Activated CD8-positive, alpha-beta memory T cell treated with anti-CD3 and anti-CD28 coated beads, Interleukin-2, amount 10 ng/mL, durations not matched to agents 7 days and 5 days (primary cell): ENCODE results near the gene GARIN3. TPM values are rescaled to one million over a fixed set of nuclear protein-coding genes. Genes with fewer than 3 reads are reported as not detected.
A peak's percentile ranks its signal among the peaks of the same experiment; 100 is the strongest.

Experiments used
- ATAC-seq: fragments of 150-1000 bp; cut with Tn5 transposase; one replicate; pipeline ENCODE4 v1.10.0; 2021; ENCODE audit warnings: moderate library complexity
- CTCF ChIA-PET: fragments of 350-600 bp; sonication (Branson Sonifier 250); formaldehyde crosslinking; loops from one replicate; lab custom pipeline; 2021; ENCODE audit warnings: antibody characterized with exemption; lab: Charles Lee
- DNase-seq: peaks from one replicate; pipeline ENCODE4 v3.0.0-alpha.2; 2020
- H3K27ac Mint-ChIP-seq: one replicate; pipeline ENCODE4 v1.8.0; 2021; ENCODE audit warnings: mild to moderate bottlenecking, mixed read lengths
- H3K27me3 Mint-ChIP-seq: one replicate; pipeline ENCODE4 v1.8.0; 2021; ENCODE audit warnings: mixed read lengths
- H3K36me3 Mint-ChIP-seq: one replicate; pipeline ENCODE4 v1.8.0; 2021; ENCODE audit warnings: mild to moderate bottlenecking, mixed read lengths
- H3K4me1 Mint-ChIP-seq: one replicate; pipeline ENCODE4 v1.8.0; 2021; ENCODE audit warnings: mixed read lengths
- H3K4me3 Mint-ChIP-seq: one replicate; pipeline ENCODE4 v1.8.0; 2021; ENCODE audit warnings: mild to moderate bottlenecking, moderate library complexity, mixed read lengths
- H3K9me3 Mint-ChIP-seq: one replicate; pipeline ENCODE4 v1.8.0; 2022; ENCODE audit warnings: low read depth, mixed read lengths
- total RNA-seq, 2 experiments: library from RNA; stranded (reverse); gene quantifications; one replicate each; pipeline ENCODE4 v1.2.3, GENCODE V29; 2021

The GARIN3 gene
- total RNA-seq, 2 experiments from 2014 or later = 0.09 TPM; not detected in 1

DNA sequence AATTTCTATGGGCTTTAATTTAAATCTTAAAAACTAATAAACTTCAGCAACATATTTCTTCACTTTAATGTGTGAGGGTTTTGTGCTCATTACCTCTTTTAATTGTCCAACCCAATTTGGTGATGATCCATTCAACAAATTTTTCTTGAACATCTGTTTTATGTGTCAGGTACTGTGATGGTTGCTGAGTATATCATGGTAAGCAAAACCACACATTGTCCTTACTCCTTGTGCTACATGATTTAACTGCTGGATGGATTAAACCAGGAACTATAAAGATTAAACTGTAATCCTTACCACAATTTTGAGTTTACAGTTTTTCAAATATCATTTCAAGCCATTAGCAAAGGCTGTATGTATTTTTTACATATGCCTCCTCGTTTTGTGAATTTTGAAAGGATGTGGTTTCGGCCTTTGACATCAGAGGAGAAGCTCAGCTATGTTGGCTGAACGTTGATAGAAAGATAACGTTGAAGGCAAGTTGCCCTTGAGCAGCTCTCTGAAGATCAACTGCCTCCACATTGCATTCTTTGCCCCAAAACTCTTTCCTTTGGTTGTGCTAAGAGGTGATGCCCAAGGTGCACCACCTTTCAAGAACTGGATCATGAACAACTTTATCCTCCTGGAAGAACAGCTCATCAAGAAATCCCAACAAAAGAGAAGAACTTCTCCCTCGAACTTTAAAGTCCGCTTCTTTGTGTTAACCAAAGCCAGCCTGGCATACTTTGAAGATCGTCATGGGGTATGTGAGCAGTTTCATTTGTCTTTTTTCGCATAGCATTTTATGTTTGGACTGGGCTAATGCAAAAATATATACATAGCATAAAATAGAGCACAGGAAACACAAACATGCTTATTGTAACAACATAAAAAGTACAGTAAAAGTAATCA, 14.6 kb upstream of the GARIN3 start, which contains the start of gene ITK:
Gene ITK, plus strand, starts transcription at position 467 of the 891 bp plus-strand sequence. Its CDS starts 138 bp downstream, at position 605.
- Mint-ChIP-seq H3K4me1 (peaks cover 47% of the 10 kb centered on the region), H3K9me3 (no peaks in the 10 kb centered on the region), H3K27me3 (no peaks in the 10 kb centered on the region), H3K4me3 (peak within 1 kb of the TSS; percentile 96), H3K36me3 (peaks cover 44% of the 10 kb centered on the region), H3K27ac (peak within 1 kb of the TSS; percentile 99)
- ATAC-seq (peak; percentile 78), DNase-seq (peak; percentile 77)
- CTCF ChIA-PET = interaction anchor here (0.8 to 3.2 kb wide), 10 partner anchors 10 to 91 kb away, joined by 3 to 28 read pairs (median 6); partner anchors contain the start of gene MED7

DNA sequence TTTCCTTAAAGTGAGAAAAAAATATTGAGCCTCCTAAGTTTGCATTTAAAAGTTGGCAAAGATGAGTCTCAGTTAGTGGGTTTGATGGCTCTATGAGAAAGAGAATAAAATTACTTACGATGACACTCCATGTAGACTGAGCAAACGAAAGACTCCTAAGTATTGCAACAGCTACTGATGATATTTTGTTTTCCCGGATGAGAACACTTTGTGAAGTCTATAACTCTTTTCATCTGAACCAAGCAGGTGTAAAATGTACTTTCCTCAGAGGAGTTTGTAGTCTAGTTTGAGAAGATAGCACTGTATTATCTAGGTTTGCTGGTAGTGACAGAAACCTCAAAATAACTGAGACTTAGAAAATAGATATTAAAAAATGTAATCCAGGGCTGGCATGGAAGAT, 12.9 kb upstream of the GARIN3 start:
- Mint-ChIP-seq H3K4me3 (peak overlapping the region; percentile 60), H3K27ac (peak overlapping the region; percentile 99), H3K4me1 (peaks cover 53% of the 10 kb centered on the region), H3K27me3 (no peaks in the 10 kb centered on the region), H3K36me3 (peaks cover 31% of the 10 kb centered on the region), H3K9me3 (no peaks in the 10 kb centered on the region)
- ATAC-seq (no peak), DNase-seq (no peak)
- CTCF ChIA-PET = interaction anchor here (1.0 to 3.2 kb wide), 5 partner anchors 9 to 30 kb away, joined by 3 to 28 read pairs (median 8); no protein-coding TSS in a partner anchor

DNA sequence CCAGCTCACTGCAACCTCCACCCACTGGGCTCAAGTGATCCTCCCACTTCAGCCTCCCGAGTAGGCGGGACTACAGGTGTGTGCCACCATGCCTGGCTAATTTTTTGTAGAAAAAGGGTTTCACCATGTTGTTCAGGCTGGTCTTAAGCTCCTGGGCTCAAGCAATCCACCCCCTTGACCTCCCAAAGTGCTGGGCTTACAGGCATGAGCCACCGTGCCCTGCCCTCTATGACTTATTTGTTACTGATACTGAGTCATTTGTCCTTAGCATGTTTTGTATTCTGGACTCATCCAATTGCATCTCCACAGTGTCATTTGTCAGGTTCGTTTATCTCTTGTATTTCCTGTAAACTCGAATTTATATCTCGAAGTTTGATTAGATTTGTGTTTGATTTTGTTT, 11.9 kb upstream of the GARIN3 start:
- peak; percentile 37 for ATAC-seq
- CTCF ChIA-PET = interaction anchor here (1.1 to 1.4 kb wide), 2 partner anchors 11 to 21 kb away, joined by 3 to 4 read pairs; no protein-coding TSS in a partner anchor
- no peaks in the 10 kb centered on the region for H3K27me3 Mint-ChIP-seq
- peak overlapping the region; percentile 60 for H3K4me3 Mint-ChIP-seq
- DNase-seq = peak; percentile 50
- H3K36me3 Mint-ChIP-seq = peaks cover 22% of the 10 kb centered on the region
- H3K27ac Mint-ChIP-seq = peak overlapping the region; percentile 99
- H3K4me1 Mint-ChIP-seq = peaks cover 57% of the 10 kb centered on the region
- no peaks in the 10 kb centered on the region for H3K9me3 Mint-ChIP-seq

DNA sequence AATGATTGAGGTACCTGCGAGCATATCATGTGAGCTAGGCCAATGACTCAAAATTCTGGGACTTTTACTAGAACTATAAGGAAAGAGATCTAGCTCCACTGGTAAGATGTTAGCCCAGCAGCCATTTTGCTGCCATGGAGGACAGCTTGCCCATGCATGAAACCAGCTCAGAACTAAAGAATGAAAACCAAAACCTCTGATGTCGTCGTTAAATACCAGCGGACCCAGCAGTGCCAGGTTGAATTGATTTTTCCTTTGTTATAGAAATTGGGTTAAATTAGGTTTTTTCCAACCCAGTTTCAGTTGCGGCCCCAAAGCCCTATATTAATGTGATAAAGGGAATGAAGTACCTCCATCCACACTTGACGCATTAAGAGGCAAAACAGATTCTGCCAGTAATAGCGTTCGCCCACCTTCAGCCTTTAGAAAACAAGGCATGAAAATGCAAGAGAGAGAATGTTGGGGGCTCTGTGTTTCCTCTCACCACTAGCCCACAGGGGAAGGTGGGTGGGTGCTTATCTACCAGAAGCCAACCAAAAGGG, 9.1 kb upstream of the GARIN3 start:
- CTCF ChIA-PET = interaction anchor here (1.0 to 1.3 kb wide), 2 partner anchors 18 to 20 kb away, joined by 4 to 6 read pairs; no protein-coding TSS in a partner anchor
- DNase-seq (peak; percentile 37), ATAC-seq (no peak)
- Mint-ChIP-seq H3K9me3 (peaks cover 6% of the 10 kb centered on the region), H3K27me3 (no peaks in the 10 kb centered on the region), H3K4me1 (peaks cover 74% of the 10 kb centered on the region), H3K4me3 (no peak overlapping the region), H3K36me3 (peaks cover 7% of the 10 kb centered on the region), H3K27ac (peak overlapping the region; percentile 56)

DNA sequence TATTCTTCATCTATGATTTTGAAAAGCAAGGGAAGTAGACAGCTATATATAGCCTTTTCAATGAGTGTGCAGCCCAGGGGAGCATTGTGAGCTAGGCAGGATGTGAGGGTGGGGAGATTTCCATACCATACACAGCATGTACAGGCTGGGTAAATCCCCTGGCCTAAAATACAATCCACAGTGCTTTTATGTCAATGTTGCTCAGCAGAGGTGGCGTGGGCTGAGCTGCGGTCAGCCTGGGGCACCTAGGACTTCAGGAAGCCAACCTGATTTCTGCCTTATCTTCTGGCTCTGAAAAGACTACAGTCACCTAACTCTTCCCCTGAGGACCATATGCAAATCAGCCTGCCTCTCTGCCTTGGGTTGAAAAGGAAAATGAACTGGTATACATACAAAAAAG, 6.3 kb upstream of the GARIN3 start:
- peak overlapping the region; percentile 94 for H3K27ac Mint-ChIP-seq
- H3K27me3 Mint-ChIP-seq = no peaks in the 10 kb centered on the region
- H3K36me3 Mint-ChIP-seq = peaks cover 4% of the 10 kb centered on the region
- H3K4me1 Mint-ChIP-seq = peaks cover 62% of the 10 kb centered on the region
- peak overlapping the region; percentile 59 for H3K4me3 Mint-ChIP-seq
- peak; percentile 87 for DNase-seq
- CTCF ChIA-PET = interaction anchor here (0.9 to 2.6 kb wide), 12 partner anchors 10 to 47 kb away, joined by 3 to 7 read pairs (median 3); no protein-coding TSS in a partner anchor
- peaks cover 6% of the 10 kb centered on the region for H3K9me3 Mint-ChIP-seq
- peak; percentile 96 for ATAC-seq

DNA sequence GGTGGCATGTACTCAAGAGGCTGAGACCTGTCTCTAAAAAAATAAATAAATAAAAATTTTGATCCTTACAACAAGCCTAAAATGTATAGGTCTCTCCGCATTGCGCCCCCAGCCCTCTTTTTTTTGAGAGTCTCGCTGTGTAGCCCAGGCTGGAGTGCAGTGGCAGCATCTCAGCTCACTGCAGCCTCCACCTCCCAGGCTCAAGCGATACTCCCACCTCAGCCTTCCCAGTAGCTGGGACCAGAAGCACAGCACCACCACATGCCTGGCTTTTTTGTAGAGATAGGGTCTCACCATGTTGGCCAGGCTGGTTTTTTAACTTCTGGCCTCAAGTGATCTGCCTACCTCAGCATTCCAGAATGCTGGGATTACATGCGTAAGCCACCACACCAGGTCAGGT, 2.2 kb upstream of the GARIN3 start:
- peaks cover 6% of the 10 kb centered on the region for H3K9me3 Mint-ChIP-seq

DNA sequence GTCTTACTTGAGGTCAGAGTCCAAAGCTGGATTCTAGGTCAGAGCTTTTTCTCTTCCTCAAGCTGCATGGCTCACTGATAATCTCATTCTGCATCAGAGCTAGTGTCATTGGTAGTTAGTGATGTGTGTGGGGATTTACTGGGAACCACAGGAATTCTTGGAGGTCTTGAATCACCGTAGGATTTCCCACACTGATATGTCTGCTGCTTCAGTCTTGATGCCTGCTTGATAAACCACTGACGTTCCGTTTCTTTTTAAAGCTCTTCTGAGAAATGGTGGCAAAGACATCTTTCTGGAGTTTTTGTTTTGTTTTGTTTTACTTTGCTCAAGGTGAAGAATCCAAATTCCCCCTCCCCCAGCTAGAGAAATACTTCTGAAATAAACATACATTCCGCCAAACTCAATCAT, 1.2 kb upstream of the GARIN3 start:
- Mint-ChIP-seq H3K27me3 (no peaks in the 10 kb centered on the region), H3K27ac (peak overlapping the region; percentile 81), H3K4me1 (peaks cover 48% of the 10 kb centered on the region), H3K4me3 (peak overlapping the region; percentile 41), H3K9me3 (peaks cover 6% of the 10 kb centered on the region), H3K36me3 (peaks cover 4% of the 10 kb centered on the region)
- DNase-seq (no peak), ATAC-seq (peak; percentile 56)
- CTCF ChIA-PET = interaction anchor here (0.7 to 1.8 kb wide), 6 partner anchors 10 to 105 kb away, joined by 4 to 13 read pairs (median 6); no protein-coding TSS in a partner anchor

More for the DNA sequence above, 2.2 kb upstream of the GARIN3 start:
- no peaks in the 10 kb centered on the region for H3K27me3 Mint-ChIP-seq
- DNase-seq (peak; percentile 23), ATAC-seq (no peak)
- H3K4me3 Mint-ChIP-seq = no peak overlapping the region
- peaks cover 59% of the 10 kb centered on the region for H3K4me1 Mint-ChIP-seq
- no peak overlapping the region for H3K27ac Mint-ChIP-seq
- CTCF ChIA-PET = interaction anchor here (0.8 to 3.2 kb wide), 7 partner anchors 8 to 25 kb away, joined by 3 to 13 read pairs (median 6); partner anchors contain the start of gene ITK
- H3K36me3 Mint-ChIP-seq = peaks cover 4% of the 10 kb centered on the region

DNA sequence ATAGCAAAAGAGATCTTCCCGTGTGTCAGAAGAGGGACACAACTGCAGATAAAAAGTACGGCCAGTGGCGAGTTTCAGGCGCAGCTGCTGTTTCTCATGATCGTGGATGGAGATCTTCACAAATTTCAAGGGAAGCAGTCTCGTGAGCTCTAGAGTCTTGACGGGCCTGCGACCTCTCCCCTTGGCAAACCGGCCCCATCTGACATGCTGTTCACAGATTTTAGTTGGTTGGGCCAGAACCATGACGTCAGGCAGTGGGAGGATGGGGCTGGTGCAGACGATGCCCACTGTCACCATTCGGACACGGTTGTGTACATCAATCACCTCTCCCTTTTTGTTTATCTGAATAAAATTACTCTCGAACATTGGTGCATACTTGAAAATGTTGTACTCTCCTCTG, 396 bp downstream of the GARIN3 start:
- no peaks in the 10 kb centered on the region for H3K27me3 Mint-ChIP-seq
- H3K9me3 Mint-ChIP-seq = peaks cover under 1% of the 10 kb centered on the region
- no peak overlapping the region for H3K27ac Mint-ChIP-seq
- peak; percentile 12 for DNase-seq
- ATAC-seq = no peak
- no peak overlapping the region for H3K4me3 Mint-ChIP-seq
- CTCF ChIA-PET = no interaction called here
- H3K4me1 Mint-ChIP-seq = peaks cover 41% of the 10 kb centered on the region
- no peaks in the 10 kb centered on the region for H3K36me3 Mint-ChIP-seq

DNA sequence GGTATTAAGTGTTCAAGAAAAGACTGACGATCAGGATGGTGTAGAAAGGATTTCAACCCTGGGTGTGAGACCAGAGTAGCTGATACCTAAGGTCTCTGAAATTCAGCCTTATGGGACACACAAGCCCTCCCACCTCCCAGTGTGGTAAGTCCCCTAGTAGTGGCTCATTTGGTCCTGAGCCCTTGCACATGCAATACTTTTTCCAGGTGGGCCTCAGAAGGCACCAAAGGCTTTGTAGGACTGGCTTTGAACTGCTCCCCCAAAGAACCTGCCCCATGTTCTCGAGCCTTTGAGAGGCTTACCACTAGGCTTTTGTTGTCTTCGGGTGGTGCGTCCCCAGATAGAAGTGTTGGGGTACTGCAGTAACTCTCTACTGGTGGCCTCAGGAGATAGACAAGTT, 803 bp downstream of the GARIN3 start:
- no peak overlapping the region for H3K27ac Mint-ChIP-seq
- ATAC-seq (no peak), DNase-seq (peak; percentile 30)
- H3K27me3 Mint-ChIP-seq = no peaks in the 10 kb centered on the region
- no peaks in the 10 kb centered on the region for H3K9me3 Mint-ChIP-seq
- CTCF ChIA-PET = no interaction called here
- H3K4me3 Mint-ChIP-seq = no peak overlapping the region
- H3K36me3 Mint-ChIP-seq = no peaks in the 10 kb centered on the region
- H3K4me1 Mint-ChIP-seq = peaks cover 42% of the 10 kb centered on the region

DNA sequence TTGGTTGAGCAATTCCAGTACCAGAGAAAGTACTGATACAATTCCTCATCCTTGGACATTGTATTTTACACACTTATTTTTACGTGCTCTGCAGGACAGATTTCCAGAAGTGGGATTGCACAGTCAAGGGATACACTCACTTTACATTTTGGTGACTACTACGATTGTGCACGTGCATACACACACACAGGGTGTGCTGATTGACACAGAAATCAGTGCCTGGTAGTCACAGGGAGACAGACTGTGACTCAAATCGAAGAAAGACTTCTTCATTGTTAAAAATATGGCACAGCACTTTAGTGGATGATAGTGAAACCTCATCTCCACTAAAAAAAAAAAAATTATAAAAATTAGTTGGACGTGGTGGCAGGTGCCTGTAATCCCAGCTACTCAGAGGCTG, 1.5 kb downstream of the GARIN3 start:
- no peaks in the 10 kb centered on the region for H3K9me3 Mint-ChIP-seq
- H3K4me1 Mint-ChIP-seq = peaks cover 46% of the 10 kb centered on the region
- ATAC-seq (no peak), DNase-seq (no peak)
- H3K4me3 Mint-ChIP-seq = no peak overlapping the region
- CTCF ChIA-PET = no interaction called here
- H3K36me3 Mint-ChIP-seq = no peaks in the 10 kb centered on the region
- H3K27ac Mint-ChIP-seq = no peak overlapping the region
- H3K27me3 Mint-ChIP-seq = no peaks in the 10 kb centered on the region

DNA sequence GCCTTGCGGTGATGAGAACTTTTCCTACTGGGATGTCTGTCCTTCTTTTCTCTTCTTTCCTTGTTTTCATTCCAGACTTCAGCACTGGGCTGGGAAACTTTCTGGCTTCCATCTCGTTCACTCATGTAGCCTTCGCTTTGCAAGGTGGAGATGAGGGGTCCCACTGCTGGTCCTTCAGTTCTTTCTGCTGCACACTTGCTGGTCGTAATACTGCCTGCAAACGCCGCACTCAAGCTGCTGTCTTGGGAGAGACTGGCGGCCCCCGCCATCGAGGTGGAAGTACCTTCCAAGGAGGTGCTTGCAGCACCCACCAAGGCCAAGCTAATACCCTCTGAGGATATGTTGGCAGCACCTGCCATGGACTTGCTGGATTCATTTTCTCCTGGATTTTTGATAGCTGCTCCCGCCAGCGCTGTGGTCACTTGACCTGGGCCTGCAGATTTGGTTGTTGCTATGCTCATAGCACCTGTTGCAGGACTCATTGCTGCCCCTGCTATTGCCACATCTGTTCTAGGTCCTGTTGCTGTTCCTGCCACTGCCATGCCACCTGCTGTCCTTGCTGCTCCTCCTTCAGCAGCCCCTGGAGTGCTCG, 3.0 kb downstream of the GARIN3 start:
- no peak overlapping the region for H3K27ac Mint-ChIP-seq

DNA sequence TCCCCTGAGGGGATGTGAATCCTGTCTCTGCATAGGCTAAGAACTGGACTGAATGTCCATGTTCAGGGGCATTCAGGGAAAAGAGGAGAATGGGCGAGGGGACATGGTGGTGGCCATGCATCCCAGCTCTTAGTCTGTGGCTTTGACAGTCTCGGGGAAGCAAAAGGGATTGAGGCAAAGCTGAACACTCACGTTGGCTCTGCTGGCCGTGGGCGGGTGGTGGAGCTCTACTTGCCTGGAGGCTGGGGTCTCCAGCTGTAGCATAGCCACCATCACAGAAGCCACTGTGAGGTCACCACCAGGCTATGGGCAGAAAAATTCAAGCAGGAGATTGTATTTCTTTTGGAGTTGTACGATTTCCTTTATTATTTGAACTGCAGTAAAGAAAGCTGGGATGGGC, 4.1 kb downstream of the GARIN3 start:
- H3K4me1 Mint-ChIP-seq = peaks cover 51% of the 10 kb centered on the region
- CTCF ChIA-PET = interaction anchor here (1.8 kb wide), 1 partner anchor 10 kb away, joined by 4 read pairs; no protein-coding TSS in a partner anchor
- ATAC-seq = no peak
- H3K27ac Mint-ChIP-seq = no peak overlapping the region
- peak; percentile 33 for DNase-seq
- no peaks in the 10 kb centered on the region for H3K36me3 Mint-ChIP-seq
- H3K27me3 Mint-ChIP-seq = no peaks in the 10 kb centered on the region
- no peak overlapping the region for H3K4me3 Mint-ChIP-seq
- no peaks in the 10 kb centered on the region for H3K9me3 Mint-ChIP-seq

More for the DNA sequence above, 3.0 kb downstream of the GARIN3 start:
- peak; percentile 38 for DNase-seq
- H3K4me1 Mint-ChIP-seq = peaks cover 53% of the 10 kb centered on the region
- ATAC-seq = no peak
- H3K36me3 Mint-ChIP-seq = no peaks in the 10 kb centered on the region
- no peak overlapping the region for H3K4me3 Mint-ChIP-seq
- no peaks in the 10 kb centered on the region for H3K9me3 Mint-ChIP-seq
- CTCF ChIA-PET = interaction anchor here (1.8 kb wide), 1 partner anchor 9 kb away, joined by 4 read pairs; no protein-coding TSS in a partner anchor
- H3K27me3 Mint-ChIP-seq = no peaks in the 10 kb centered on the region

DNA sequence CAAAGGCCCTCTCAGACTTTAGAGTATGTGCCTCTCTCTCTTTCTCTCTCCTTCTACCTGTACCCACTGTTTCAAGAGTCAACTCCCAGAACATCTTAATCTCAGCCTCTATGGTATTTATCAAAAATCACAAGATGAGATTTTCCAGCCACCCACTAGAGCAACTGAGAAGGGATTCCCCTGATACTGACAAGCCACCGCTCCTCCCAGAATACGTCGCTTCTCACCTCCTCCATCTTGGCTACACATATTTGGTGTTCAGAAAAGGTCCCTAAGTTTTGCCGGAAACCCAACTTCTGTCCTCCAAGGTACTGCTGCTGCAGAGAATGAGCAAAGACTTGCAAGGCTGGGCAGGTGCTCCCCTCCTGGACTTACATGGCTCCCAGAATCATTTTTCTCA, 6.1 kb downstream of the GARIN3 start:
- DNase-seq (peak; percentile 67), ATAC-seq (peak; percentile 48)
- Mint-ChIP-seq H3K27me3 (no peaks in the 10 kb centered on the region), H3K27ac (peak overlapping the region; percentile 94), H3K36me3 (peaks cover 2% of the 10 kb centered on the region), H3K4me1 (peaks cover 53% of the 10 kb centered on the region), H3K4me3 (peak overlapping the region; percentile 59), H3K9me3 (no peaks in the 10 kb centered on the region)
- CTCF ChIA-PET = interaction anchor here (1.0 kb wide), 1 partner anchor 12 kb away, joined by 3 read pairs; no protein-coding TSS in a partner anchor
